HG03460 (cell line): Measurements from ENCODE around the gene DENND1A.
"Not testable (repeated sequence)": the region's sequence is repeated elsewhere in the genome, so short reads cannot be mapped to it uniquely, and the experiment has no call there.

ENCODE experiments used
- ATAC-seq: cut with Tn5 transposase; IDR thresholded peaks from one replicate; pipeline ENCODE4 v1.9.1; 2021; ENCODE audit not compliant: unreplicated experiment

Gene DENND1A

DNA sequence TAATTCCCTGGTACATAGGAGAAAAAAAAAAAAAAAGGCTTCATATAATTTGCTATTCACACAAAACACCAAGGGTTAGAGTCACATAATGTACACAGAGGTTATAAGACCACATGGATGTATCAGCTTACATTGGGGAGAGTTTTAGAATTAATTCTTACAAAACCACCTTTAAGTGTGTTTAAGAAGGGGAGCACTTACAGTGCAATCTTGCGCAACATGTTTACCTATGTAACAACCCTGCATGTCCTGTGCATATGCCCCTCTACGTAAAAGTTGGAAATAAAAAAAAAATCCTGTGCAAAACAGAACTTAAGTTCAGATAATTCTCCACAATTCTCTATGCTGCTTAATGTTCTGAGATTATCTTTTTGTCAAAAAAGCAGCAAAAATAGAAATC lies 190.0 kb downstream of the DENND1A start:
- no peak for ATAC-seq

DNA sequence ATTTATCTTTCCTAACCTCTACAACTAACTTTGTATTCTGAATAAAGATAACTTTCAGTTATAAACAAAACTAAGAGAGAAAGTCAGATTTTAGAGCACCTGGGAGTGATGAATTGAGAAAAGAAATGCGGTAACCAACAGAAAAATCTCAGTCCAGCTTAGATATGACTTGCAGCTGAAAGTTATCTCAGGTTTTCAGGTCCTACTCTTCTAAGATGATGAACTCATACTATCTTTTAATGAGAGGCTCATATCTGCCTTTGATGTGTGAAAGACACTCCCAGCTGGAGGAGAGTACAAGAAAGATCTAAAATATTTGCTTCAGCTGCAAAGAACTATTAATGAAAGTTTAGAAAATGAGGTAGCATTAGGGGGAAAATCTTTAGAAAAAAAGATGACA lies 190.5 kb downstream of the DENND1A start:
- ATAC-seq: no peak

DNA sequence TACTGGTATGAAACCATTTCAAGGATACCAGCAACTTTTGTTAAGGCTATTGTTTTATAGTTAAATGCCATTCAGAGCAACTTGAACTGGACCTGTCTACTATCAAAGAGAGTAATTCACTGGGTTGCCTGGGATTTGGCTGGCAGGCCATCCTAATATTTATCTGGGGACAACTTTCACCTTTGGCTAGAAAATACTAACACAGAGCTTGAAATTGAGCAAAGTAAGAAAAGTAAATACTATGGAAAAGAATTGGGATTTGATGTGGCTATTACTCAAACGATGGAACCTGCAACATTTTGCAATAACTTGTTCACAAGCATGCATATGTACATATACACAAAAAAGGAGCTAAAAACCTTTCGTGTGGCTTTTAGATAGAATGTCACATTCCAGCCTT lies 191.3 kb downstream of the DENND1A start:
- ATAC-seq: no peak

DNA sequence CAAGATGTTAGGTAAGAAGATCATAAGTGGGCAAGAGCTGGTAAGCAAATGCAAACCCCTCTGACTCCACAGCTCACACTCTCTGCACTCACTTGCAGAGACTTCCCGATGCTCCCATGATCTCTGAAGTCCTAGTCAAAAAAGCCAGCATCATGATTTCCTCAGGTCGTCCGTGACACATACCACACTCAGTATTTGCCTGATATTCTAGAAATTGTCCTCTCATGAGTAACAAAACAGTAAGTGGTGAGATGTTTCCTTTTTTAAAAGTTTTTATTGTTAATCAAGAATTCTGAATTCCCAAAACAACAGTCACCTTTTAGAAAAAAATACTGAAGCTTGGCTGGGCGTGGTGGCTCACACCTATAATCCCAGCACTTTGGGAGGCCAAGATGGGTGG lies 194.6 kb downstream of the DENND1A start:
- no peak for ATAC-seq

DNA sequence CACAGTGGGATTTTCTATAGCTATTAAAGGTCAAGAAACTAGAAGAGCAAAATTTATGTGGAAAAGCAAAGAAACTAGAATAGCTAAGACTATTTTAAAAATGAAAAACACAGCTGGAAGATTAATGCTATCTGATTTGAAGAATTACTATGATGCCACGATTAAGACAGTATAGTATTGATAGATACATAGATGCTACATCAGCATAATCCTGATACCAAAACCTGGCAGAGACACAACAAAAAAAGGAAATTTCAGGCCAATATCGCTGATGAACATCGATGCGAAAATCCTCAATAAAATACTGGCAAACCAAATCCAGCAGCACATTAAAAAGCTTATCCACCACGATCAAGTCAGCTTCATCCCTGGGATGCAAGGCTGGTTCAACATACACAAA lies 201.4 kb downstream of the DENND1A start:
- not testable (repeated sequence) for ATAC-seq

DNA sequence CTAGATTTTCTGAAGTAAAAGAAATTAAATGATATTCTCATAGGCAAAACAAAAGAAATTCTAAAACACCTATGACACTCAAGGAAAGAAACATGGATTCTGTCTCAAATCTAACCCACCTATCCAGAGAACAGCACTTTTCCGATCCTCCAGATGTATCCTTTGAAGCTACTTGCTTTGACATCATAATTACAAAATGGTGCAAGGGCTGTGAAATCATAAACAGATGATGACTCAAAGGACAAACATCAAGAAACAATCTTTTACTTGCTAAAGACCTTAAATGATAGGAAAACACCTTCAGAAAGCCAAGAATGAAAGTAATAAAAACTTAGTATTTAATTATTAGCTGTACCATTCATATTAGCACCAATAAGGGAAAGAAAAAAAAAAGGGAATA lies 202.6 kb downstream of the DENND1A start:
- no peak for ATAC-seq

DNA sequence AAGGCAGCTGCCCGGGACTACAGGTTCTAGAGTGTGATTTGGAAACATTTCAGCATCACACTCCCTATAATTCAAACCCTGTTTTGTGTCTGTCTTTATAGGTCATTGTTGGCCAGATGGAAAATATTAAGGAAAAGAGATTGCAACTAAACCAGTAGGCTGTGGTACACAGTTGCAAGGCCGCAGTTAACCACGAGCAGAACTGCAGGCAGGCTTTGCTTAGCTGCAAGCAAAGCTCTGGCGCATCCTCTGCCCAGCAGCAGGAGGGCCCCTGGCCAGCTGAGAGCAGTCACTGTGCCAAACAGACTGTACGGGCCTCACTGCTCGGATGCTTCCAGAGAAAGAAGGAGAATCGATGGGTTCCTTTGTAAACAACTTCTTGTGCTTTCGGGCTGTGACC lies 204.5 kb downstream of the DENND1A start:
- no peak for ATAC-seq

DNA sequence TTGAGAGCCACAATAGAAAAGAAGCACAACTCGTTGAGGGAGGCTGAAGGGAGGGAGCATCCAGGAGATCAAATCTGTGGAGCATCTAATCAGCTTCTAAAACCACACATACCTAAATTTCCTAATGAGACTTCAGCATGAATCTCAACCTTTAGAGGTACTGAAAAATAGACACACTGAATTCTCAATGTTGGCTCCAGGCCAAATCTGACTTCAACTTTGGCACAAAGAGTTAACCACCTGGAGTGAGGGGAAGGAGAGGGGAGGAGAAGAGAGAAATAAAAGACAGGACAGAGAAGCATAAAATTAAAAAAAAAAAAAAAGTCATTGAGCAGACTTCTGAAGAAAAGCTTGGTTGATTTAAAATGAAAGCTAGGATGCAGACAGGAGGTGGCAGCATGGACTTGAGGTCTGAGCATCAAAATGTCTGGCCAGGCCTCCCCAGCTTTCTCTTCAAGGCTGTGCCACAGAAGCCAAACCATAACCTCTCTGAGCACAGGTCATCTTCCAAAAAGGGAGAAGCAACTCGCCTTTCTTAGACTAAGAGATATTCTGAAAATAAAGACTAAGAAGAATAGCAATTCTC lies 205.6 kb downstream of the DENND1A start:
- ATAC-seq: no peak

DNA sequence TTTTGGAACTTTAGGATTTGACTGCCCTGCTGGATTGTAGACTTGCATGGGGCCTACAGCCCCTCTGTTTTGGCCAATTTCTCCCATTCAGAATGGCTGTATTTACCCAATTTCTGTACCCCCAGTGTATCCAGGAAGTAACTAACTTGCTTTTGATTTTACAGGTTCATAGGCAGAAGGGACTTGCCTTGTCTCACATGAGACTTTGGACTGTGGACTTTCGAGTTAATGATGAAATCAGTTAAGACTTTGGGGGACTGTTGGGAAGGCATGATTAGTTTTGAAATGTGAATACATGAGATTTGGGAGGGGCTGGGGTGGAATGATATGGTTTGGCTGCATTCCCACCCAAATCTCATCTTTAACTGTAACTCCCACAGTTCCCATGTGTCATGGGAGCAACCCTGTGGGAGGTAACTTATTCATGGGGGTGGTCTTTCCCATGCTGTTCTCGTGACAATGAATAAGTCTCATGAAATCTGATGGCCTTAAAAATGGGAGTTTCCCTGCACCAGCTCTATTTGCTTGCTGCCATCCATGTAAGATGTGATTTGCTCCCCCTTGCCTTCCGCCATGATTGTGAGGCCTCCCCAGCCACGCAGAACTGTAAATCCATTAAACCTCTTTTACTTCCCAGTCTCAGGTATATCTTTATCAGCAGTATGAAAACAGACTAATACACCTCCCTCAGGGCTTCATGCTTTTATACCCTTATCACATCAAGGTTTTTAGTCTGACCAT lies 206.6 kb downstream of the DENND1A start:
- no peak for ATAC-seq

DNA sequence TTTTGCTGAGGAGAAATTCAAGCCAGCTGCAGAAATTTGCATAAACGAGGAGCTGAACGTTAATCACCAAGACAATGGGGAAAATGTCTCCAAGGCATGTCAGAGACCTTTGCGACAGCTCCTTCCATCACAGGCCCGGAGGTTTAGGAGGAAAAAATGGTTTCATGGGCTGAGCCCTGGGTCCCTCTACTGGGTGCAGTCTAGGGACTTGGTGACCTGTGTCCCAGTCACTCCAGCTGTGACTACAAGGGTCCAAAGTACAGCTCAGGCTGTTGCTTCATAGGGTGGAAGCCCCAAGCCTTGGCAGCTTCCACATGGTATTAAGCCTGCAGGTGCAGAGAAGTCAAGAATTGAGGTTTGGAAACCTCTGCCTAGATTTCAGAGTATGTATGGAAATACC lies 207.5 kb downstream of the DENND1A start:
- ATAC-seq: no peak

DNA sequence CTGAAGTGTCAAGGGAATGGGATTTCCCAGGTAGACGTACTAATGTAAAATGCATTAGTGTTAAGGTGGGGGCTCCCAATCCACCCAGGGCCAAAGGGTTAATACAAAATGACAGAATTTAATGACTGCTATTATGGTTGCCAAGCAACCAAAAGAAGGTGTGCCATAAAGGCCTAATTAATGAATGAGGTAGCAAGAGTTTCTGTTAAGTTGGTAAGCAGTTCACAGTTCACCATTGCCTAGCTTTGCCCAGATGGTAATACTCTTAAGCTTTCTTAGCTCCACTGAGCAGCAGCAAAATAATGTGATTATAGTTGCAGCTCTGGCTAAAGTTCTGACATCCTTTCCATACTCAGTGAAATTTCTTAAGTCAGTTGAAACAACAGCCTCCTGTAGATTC lies 211.7 kb downstream of the DENND1A start:
- no peak for ATAC-seq

DNA sequence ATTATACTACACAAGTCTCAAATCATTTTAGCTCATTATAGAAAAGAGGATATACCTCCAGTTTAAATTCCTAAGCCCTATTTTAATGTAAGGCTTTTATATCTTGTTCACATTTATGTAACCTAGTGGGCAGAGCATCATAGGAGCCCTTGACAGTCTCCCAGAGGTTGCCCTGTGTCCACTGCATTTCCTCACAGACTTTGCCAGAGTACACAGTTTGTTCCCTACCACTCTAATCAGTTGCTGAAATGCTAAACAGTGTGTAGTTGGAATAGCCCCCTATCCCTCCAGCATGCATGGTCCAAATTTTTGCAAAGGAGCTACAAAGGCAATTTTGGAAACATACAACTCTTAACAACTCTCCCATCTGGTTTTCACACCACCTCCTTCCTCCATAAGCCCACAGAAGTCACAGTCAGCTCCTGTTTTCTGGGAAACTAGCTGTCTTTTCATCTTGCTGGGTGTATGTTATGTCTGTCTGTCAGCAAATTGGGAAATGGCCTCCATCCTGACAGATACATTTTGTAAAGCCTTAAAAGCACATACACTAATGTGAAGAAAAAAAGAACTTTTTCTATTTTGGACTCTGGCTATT lies 212.2 kb downstream of the DENND1A start:
- ATAC-seq: no peak

DNA sequence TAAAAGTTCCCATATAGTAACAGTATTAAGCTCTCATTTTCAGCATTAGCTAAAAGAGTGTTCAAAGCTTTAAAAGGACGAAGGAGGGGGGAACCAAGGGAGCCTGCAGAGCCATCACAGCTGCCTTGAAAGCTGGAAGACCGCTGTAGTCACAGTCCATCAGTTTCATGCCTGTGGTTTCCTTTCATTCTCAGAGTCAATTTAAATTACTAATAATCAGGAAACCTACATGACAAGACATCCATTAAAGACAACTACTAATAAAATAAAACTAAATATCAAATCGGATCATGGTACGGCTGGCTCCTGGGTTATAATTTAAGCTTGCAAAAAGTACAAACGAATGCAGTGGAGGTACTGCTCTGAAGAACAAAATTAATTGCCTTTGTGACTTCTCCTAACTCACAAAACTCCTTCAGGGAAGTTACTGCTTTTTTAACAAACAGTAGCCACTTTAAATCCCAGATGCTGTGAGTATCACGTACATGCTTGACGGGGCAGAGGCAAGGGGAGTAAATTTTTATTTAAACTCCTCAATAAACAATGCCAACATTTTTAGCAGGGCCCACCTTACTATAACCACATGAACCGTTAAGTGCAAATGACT lies 213.5 kb downstream of the DENND1A start:
- no peak for ATAC-seq

DNA sequence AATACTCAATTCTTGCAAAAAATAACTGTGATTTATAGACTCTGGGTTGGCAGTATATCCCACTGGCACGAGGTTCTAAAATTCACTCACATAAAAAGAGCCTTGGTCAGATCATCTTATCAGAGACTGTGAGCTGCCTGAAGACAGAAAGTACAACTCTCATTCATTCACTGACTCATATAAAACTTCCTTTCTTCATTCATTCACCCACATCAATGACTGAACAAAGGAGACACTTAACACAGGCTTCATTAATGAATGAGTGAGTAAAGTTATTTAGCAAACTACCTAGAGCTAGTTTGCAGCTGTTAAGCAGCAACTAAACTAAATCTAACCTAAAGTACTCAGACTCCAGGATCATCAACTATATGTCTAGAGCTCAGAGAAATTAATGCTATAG lies 214.7 kb downstream of the DENND1A start:
- no peak for ATAC-seq

DNA sequence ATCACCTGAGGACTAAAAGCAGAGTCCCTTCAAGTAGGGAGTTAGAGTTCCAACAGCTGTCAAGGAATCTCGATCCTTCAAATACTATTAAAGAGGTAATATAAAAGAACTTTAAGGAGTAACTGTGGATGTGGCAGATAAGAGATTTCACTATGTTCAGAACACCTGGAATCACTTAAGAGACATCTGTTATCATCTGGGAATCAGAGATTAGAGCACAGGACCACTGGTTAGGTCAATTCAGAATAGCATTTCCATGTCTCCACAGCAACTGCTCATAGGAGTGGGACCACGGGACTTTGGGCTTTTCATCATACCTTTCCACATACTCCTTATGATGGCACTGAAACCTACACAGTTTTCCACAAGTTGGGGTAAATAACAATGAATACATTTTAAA lies 216.6 kb downstream of the DENND1A start:
- no peak for ATAC-seq

DNA sequence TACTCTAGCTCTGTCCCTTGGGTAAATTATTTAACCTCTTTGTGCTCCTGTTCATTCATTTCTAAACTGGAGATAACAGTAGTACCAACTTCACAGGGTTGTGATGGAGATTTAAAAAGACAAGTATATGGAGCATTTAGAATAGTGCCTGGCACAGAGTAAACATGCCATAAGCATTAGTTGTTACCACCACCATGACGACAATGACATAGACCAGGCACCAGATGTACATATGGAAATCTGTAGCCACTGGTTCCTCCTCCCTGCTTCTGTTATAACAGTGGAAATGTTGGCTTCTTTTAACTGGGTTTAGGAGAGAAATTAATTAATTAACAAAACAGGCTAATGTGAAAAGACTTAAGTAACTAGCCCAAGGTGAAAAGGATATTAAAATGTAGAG lies 217.5 kb downstream of the DENND1A start:
- no peak for ATAC-seq

DNA sequence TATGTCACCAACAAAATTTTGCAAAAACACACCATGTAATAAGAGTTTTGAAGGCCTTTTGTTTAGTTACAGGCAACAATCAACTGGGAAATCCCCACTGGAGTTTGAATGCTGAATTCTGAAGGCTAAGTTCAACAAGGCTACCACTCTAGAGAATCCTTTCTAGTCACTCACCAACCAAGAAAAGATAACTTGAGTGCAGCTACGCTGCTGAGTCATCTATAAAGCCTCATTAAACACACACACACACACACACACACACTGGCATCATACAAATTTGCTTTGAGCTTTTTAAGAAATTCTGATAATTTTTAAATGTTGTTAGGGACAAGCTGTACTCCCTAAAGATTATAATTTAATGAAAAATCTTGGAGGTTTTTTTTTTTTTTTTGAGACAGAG lies 219.6 kb downstream of the DENND1A start:
- no peak for ATAC-seq

DNA sequence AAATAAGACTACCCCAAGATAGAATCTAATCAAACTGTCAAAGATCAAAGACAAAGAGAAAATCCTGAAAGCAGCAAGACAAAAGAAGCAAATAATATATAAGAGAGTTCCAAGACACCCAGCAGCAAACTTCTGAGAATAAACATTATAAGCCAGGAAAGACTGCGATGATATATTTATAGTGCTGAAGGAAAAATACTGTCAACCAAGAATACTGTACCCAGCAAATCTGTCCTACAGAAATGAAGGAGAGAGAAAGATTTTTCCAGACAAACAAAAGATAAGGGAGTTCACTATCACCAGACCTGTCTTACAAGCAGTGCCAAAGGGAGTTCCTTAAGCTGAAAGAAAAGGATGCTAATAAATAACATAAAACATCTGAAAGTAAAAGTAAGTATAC lies 227.4 kb downstream of the DENND1A start:
- no peak for ATAC-seq

DNA sequence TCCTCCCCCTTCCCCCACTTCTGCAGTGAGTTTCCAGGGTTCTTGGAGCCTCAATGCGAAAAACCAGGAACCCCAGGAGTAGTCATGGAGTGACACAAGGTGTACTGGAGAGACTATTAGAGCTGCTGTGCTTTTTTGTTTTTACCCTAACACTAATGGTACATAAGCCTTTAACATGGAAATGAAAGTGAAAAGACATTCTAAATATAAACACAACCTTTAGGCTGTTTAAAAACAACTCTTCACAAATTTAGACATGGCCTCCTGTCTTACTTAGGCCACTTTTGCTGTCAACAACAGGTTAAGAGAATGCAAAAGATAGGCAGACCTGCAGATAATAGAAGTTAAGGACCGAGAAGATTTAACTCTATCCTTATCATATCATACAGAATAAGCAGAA lies 232.2 kb downstream of the DENND1A start:
- no peak for ATAC-seq

DNA sequence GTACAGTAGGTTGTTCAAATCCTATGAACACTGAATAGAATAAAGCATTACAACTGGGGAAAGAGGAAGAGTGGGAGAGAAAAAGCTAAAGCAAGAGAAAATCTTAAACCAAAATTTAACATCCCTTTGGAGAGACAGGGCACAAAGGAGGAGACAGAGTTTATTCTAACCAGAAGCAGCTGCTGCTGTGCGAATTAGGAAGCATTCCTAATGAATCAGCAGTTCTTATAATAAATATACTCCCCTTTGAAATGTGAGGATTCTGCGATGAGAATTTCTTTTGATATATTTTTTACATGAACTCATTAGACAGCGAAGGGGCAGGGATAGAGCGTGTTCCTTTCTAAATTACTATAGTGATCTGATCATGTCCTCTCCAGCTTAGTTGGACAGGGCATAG lies 233.4 kb downstream of the DENND1A start:
- ATAC-seq: no peak

DNA sequence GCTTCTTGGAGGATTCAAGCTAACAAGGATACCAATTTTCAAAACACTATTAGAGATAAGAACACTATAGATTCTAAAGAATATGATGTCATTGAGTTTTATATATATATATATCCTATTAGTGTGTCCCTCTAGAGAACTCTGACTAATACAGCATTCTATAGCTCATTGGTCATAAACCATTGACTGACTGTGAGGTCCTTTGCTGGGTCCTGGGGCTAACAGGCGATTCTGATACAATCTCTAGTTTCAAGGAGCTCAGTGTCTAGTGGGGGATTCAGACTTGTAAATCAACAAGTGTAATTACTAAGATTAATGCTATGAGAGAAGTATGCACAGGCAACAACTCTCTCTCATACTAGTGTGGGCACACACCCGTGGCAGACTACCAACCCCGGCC lies 234.5 kb downstream of the DENND1A start:
- no peak for ATAC-seq

DNA sequence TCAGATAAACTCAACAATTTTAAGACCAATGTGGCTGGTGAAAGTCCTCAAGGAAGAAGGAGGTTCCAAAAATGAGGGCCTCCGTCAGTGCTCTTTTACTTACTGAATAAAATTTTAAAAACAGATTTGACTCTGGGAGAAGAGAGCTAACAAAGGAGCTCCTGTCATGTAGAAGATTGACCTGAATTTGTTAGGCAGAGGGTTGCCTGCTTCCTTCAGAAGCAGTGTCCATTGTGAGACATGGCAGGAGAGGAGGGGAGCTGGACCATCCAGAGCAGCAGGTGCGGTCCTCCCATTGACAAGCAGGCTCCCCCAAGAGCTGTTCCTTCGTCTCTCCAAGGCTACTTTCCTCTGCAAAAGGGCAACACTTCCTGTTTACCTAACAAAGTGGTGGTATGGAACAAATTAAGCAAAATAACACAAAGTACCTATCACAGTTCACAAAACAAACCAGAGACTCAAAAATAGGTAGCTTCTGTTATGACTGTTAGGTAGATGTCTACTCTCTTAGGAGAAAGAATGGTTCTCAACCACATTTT lies 238.1 kb downstream of the DENND1A start:
- ATAC-seq: no peak
